NCI-H2107 treated with DMSO at 0.1 percent for 48 hours (cell line): Measurements from ENCODE around the gene ARNT2.

ENCODE experiments used
- DNase-seq: peaks from one replicate; lab custom pipeline; 2025; ENCODE audit not compliant: unreplicated experiment; lab: John Stamatoyannopoulos, UW

The ARNT2 gene

DNA sequence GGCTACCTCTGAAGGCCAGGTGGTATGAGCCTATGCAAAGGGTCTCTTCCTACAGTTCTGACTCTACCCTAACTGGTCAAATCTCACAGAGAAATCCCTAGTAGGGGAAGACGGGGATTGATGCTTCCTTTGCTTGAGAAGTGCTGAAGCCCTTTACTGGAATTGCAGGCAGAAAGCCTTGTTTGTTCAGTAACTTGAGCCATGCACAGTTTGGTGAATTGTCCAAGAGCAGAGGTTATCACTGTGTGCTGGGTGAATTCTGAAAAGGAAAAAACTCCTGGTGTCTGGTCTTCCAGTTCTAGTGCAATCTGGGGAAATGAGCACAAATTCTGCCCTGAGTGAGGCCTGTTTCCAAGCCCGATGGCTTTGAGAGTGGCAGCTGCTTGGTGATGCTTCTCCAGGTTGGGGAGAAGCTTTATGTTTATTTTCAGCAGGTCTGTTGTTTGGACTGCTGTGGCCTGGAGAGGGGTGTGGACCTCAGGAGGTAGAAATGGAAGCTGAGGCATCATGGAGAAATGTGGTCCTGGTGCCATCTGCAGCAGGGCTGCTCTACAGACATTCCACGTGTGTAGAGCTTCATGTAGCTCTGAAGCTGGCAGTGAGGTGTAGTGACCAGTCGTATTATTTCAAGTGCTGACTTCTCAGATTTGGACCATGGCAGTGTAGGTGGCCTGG lies 60.9 kb downstream of the ARNT2 start:
- DNase-seq = peak; percentile 15

DNA sequence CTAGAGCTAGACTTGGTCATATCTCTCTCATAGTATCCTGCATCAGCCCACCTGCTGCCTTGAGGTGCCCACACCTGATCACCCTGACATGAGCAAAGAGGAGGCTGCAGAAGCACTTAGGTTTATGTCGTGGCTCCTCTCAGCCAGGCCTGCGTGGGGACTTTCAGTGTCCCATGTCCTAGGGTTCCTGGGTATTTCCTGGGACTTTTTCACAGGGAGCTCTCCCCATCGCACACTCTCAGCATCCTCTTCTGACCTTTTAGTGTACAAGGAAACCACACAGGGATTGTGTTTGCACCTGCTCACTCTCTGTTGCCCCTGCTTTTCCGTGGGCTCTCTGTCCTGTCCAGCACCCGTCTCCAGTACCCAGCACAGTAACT lies 61.4 kb downstream of the ARNT2 start:
- no peak for DNase-seq

GRCh38 chr15:80466543-80466942 lies 62.4 kb downstream of the ARNT2 start:
- DNase-seq = no peak

GRCh38 chr15:80467311-80467714 lies 63.1 kb downstream of the ARNT2 start:
- DNase-seq = no peak

- no peak for DNase-seq
Observed at GRCh38 chr15:80468796-80469195, 64.6 kb downstream of the ARNT2 start.

DNA sequence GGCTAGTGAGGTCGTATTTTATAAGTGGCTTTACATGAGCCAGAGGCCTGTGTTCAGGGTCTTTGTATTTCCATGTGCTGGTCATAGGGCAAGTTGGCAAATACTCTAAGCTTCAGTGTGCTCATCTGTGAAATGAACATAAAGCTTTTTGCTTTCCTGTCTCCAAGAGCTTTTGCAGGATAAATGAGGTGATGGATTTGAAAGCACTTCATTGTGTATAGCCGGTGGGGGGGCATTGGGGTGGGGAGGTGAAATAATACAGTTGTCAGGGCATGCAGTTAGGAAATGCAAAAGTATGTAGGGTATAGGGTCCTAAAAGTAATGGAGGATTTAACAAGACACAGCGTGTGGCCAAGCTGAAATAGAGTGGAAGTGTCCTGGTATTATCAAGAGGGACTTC lies 67.7 kb downstream of the ARNT2 start:
- no peak for DNase-seq

DNA sequence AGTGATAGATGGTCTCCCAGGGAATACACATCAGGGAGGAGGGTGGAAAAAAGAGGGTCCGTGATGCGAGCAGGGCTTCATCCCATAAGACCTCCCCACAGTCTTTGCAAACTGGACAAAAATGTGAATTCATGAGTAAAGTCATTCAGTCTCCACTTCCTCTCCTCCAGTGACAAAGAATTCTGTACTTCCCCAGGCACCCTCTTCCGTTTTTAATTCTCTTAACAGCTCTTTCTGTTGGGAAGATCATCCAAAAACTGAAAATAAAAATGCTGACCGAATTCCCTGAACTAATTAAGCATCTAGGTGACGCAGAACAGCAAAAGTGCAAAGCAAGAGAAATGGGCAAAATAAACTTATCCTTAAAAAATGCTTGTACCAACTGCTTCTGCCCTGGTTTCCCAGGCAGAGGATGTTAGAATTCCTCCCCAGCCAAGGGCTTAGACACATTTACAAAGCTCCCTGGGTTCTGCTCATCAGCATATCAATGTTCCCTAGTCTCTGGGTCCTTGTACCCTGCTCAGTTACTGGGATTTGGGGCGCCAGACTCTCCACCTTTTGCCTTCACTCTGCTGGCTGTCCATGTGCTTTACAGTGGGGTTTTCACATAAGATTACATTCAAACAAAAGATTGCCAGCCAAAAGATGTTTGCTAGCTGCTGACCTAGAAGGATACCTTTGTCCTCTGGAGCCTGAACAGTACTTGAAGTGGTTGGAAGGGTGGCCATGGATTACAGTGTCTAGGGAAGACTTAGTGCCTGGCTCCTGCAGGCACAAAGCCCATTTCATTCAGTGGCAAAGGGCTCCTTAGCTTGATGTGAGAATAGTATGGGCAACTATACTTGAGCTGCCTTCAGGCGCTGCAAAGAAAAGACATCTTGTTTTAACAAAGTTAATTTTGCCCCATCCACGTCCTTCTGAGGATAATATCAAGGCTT lies 69.4 kb downstream of the ARNT2 start:
- no peak for DNase-seq

DNA sequence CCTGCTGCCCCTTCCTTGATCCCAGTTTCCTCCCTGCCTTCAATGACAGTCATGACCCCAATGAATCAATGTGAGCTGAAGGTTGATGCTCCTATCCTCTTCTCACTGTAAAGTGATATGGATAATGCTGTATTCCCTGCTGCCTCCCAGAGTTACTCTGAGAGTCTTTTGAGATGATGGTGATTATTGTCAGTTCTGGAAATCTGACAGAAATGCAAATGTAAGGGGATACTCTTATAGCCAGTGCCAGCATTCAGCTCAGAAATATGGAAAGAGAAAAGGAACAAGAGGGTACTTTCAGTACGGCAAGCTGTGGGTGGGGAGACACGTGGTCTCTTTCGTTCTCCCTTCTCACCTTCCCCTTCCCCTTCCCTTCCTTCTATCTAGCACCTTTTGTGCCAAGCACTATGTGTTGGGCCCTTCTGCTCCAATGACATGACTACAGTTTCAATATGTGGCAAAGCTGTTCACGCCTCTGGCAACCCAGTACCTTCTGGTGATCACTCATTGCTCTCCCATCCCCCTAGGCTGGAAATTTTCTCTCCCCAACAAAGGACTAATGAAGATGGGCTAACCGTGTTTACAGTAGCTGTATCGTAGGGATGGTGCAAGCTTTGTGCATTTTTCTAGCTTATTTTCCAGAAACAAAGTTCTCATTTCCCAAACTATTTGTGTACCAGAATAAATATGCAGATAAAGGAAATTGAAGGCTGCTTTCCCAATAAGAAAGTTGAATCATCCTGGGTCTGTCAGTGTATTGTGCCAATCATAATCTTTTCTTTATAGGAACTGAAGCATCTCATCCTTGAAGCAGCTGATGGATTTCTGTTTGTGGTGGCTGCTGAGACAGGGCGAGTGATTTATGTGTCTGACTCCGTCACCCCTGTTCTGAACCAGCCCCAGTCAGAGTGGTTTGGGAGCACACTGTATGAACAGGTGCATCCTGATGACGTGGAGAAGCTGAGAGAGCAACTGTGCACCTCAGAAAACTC lies 70.3 kb downstream of the ARNT2 start:
- DNase-seq = no peak

- no peak for DNase-seq
Observed at GRCh38 chr15:80475572-80475971, 71.4 kb downstream of the ARNT2 start.

DNA sequence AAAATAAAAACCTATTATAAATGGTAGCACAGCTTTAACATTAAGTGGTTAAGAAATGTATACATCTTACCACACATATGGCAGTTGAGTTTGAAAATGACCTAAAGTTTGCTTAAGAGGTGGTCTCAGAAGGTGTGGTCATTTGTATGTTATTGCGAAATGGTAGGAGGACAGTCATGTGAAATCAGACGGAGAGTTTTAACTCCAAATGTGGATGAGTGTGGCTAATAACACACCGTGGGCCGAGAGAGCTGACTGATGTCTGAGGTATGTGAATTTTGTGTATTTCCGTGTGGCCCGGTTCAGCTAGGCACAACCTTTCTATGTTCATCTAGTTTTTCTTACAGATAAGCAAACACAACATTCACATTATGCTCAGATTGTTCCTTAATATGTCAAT lies 71.9 kb downstream of the ARNT2 start:
- DNase-seq = no peak

- DNase-seq = no peak
Observed at GRCh38 chr15:80478075-80478474, 73.9 kb downstream of the ARNT2 start.

GRCh38 chr15:80479191-80479590 lies 75.0 kb downstream of the ARNT2 start:
- DNase-seq = no peak

GRCh38 chr15:80480171-80480811 lies 76.1 kb downstream of the ARNT2 start:
- DNase-seq = no peak

- no peak for DNase-seq
Observed at GRCh38 chr15:80480909-80481308, 76.7 kb downstream of the ARNT2 start.

DNA sequence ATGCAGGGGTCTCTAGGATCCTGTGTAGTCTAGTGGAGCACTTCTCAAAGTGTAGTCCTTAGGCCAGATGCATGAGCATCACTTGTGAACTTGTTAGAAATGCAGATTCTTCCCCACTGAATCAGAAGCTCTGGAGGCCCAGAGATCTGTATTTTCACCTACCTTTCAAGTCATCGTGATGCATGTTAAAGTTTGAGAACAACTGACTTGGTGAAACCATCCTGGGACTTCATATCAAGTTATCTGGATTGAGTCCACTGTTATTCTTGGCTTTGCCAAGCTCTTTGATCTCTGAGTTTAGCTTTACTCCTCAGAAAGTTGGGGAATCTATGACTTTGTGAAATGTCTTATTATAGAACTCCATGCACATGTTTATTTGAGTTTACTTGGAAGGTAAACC lies 78.5 kb downstream of the ARNT2 start:
- no peak for DNase-seq

DNA sequence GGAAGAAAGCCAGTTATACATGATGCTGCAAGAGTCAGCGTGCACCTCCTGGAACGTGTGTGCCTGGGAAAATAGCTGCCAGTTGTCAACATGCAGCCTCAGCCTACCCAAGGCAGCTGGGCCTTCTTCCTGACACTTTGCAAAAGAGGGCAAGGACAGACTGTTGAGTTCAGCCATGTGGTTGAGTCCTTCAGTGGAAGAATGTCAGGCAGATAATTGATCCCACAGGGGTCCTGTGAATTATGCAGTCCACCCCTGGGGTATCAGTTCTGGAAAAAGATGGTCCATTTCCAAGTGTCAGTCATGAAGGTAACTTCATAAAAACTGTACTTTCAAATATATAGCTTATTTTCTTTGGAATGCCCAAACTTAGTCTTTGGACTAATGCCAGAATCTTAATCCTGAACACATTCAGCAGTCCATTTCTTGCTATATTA lies 79.6 kb downstream of the ARNT2 start:
- no peak for DNase-seq

DNA sequence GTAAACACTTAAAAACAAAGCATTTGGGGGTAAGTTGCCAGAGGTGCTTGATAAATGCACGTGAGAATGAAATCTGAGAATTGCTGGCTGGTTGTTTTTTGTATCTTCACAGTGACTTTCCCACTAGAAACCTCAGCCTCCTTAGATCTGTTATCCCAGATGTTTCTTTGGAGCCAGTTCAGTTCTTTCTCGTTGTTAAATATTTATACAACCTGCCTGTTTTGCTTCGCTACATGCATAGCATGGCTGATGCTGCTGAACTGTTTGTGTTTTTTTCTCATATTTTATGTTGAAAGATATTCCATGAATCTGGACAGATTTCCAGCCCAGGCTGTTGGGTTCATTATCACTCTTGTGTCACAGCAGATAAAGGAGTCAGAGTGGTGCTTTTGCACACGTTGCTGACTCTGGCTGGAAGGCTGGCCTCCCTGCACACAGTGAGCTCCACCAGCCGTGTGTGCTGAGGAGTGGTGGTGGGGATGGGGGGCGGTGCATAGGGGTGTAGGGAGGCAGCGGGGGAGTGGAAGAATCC lies 80.2 kb downstream of the ARNT2 start:
- no peak for DNase-seq

DNA sequence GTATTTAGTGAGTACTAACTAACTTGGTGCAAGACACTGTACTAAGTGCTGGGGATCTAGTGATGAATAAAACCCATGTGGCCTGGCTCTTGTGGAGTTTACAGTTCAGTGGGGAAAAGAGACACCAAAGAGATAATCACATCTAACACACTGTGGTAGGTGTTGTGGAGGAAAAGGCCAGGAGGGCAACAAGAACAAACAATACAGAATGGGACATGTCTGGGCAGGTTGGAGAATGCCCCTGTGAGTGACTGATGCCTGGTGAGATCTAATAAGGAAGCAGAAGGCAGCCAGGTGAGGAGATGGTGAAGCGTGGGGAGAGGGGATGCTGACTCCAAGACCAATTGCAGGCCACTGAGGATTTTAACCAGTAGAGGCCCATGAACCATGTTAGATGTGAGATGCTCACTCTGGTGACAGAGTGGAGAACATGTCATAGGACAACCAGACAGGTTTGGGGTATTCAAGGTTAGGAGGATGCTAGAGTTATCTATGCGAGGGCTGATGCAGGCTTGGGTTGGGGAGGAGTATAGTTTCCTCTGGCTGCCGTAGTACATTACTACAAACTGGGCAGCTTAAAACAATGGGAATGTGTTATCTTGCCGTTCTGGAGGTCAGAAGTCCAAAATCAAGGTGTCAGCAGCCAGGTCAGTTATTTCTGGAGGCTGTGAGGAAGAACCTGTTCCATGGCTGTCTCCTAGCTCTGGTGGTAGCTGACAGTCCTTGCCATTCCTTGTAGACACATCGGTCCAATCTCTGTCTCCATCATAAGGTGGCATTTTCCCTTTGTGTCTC lies 81.4 kb downstream of the ARNT2 start:
- no peak for DNase-seq

GRCh38 chr15:80487839-80488390 lies 83.7 kb downstream of the ARNT2 start:
- DNase-seq = no peak
